NCI-H2227 (cell line): Measurements from ENCODE around the gene SYCP1.
A peak's percentile ranks its signal among the peaks of the same experiment; 100 is the strongest.
"Not testable (repeated sequence)": the region's sequence is repeated elsewhere in the genome, so short reads cannot be mapped to it uniquely, and the experiment has no call there.

Experiments used
- DNase-seq: peaks from one replicate; lab custom pipeline; 2025; ENCODE audit not compliant: unreplicated experiment; lab: John Stamatoyannopoulos, UW

SYCP1 gene, protein sequence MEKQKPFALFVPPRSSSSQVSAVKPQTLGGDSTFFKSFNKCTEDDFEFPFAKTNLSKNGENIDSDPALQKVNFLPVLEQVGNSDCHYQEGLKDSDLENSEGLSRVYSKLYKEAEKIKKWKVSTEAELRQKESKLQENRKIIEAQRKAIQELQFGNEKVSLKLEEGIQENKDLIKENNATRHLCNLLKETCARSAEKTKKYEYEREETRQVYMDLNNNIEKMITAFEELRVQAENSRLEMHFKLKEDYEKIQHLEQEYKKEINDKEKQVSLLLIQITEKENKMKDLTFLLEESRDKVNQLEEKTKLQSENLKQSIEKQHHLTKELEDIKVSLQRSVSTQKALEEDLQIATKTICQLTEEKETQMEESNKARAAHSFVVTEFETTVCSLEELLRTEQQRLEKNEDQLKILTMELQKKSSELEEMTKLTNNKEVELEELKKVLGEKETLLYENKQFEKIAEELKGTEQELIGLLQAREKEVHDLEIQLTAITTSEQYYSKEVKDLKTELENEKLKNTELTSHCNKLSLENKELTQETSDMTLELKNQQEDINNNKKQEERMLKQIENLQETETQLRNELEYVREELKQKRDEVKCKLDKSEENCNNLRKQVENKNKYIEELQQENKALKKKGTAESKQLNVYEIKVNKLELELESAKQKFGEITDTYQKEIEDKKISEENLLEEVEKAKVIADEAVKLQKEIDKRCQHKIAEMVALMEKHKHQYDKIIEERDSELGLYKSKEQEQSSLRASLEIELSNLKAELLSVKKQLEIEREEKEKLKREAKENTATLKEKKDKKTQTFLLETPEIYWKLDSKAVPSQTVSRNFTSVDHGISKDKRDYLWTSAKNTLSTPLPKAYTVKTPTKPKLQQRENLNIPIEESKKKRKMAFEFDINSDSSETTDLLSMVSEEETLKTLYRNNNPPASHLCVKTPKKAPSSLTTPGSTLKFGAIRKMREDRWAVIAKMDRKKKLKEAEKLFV

DNA sequence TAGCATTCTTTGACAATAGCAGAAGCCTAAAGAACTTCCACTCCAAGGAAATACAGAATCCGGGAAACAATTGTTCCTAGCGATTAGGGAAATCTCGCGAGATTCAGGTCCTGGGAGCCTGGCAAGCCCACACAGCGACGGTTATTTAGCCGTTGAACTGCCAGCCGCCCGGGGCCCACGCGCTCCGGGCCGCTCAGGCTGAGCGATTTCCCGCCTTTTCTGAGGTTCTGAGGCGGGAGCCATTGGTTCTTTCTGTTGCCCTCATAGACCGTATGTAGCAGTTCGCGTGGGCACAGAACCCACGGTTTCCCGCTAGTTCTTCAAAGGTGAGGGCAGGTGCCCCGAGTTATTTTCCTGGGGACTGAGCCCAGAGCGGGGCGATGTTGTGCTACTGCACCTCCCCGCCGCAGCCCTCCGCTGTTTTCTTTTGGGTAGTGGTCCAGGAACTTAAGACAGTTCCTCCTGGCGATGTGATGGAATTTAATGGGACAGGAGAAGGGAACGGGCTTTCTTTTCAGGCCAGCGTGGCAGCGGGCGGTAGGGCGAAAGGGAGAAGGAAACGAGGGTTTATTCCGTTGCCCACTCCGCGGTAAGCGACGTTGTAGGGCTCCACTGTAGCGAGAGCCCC, at the start of gene SYCP1:
TSS of gene SYCP1 (plus strand) at position 171 of the 628 bp plus-strand sequence. CDS start 602 bp downstream, outside the sequence.
- DNase-seq: no peak

DNA sequence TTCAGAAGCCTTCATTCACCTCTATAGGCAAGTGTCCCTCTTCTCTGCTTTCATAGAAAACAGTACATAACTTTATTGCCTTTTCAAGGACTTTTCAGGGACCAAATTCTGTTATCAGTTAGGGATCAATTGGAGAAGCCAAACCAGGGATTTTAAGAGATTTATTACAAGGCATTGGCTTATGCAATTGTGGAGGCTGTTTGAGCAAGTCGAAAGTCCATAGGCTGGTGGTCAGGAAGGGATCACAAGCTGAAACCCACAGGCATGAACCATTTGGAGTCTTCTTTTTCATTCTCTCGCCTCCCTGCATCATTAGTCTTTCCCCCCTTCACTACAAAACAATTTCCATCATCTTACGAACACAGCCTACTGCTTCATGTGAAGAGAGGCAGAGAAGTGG, 34.8 kb upstream of the SYCP1 start:
- DNase-seq: no peak

DNA sequence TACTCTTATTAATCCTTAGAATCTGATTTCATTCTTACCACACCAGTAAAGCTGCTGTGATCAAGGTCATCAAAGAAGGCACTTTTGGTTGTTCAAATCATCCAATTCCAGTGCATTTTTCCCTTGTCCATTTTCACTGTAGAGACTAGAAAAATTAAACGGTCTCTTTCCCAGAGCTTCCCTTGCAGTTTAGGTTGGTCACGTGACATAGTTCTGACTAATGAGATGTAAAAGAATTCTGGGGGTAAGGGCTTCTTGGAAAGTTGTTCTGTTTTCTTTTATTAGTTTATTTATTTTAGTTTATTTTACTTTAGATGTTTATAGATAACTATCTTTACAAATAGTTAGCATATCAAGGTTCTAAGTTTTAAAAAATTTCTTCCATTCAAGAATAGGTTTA, 34.3 kb upstream of the SYCP1 start:
- DNase-seq: no peak

DNA sequence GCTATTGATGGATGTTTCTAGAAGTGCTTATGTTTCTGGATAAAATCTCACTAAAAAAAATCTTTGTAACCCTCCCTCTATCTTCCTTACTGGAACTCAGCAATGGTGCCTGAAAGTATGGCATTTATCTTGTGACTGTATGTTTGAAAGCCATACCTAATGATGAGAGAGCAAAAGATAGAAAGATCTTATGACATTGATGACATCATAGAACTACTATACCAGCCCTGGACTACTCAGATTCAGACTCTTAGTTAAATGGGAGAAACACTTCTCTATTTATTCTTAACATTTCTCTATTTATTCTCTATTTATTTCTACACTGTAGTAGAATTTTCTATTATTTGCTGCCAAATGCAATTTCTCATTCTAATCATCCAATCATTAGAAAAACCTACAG, 32.7 kb upstream of the SYCP1 start:
- no peak for DNase-seq

DNA sequence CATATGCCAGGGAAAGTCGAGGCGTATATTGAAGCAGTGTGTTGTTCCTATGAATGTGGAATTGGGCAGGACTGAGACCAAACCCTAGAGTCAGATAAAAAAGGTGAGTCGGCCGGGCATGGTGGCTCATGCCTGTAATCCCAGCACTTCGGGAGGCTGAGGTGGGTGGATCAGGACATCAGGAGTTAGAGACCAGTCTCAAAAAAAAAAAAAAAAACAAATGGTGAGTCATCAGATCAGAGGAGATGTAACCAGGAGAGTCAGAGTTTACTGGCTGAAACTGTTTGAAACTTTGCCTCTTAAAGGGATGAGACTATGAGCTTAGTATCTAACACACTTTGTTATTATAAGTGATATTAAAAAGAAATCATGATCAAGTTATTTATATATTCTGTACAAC, 26.4 kb upstream of the SYCP1 start:
- DNase-seq: no peak

DNA sequence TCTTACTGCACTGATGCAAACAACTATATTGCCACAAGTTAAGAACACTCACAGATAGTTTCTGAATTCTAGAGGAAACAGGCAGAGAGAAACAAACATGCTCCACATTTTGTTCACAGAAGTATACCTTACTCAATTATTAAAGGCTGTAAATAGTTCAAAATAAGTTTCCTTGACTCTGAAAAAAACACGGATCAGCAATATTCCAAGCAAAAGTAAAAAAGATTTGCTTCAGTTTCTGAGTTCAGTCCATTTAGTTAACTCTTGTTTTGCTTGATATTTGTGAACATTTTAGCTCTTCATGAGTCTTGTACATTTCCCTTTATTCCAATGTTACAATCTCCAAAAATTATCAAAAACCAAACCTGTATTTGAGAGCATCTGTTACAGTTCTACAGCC, 24.6 kb upstream of the SYCP1 start:
- DNase-seq: not testable (repeated sequence)

DNA sequence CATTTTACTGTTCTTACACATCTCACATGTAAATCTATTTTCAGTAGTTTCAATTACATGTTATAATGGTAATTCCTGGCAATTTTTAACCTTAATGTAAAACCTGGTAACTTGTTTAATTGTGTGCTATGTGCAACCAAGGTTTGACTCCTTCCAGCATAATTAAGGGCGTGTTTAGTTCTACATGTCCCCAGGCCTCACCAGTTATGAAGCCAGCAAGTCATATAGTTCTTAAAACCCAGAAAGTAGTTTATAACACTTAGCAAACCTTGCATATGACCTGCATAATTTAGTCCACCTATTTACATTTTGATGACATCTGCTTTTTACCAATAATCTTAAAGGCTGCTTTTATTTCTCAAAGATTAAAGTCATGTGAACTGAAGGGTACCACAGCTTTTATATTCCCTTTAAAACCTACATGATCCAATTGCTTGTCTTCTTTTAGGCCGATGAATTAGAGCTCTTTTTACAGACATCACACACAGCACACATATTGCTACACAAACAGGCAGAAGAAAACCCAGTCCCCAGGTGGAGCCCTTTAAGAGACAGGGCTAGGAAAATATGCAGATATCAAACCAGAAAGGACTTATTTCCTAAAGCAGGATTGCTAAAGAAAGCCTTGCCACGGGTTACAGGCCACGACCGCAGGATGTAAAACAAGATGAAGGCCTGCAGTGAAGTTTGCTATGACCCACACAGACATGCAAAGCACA, 23.2 kb upstream of the SYCP1 start:
- DNase-seq: no peak

DNA sequence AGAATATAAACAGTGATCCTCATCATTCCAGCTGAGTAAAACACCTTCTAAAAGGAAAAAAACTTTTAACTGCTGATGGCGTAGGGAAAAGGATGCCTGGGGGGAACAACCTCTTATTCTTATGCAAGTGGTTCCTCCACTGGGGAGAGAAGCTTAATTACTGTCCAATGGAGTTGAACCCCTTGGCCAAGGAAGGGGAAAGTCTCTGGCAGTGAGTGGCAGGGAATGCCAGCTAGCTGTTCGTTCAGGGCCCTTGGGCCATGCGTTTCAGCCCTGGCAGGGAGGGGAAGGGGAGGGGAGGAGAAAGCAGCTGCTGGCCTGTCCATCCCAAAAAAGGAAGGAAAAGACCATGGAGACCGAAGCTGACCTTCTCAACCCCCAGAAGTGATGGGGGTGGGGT, 22.6 kb upstream of the SYCP1 start:
- DNase-seq: no peak

DNA sequence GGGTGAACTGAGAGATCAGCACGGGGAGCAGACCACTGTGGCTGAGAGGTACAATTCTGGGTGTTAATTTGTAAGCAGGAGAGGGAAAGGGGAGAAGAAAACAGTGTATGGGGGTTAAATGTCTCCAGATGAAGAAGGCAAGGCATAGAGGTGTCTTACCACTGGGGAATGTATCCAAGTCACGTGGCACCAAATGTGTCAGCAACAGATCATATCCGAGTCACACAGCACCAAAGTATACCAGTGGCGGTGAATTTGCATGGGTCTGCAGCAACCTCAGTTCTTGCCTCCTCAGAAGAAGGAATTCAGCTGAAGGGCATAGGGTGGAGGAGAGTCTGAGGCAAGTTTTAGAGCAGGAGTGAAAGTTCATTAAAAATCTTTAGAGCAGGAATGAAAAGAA, 21.2 kb upstream of the SYCP1 start:
- DNase-seq: no peak

DNA sequence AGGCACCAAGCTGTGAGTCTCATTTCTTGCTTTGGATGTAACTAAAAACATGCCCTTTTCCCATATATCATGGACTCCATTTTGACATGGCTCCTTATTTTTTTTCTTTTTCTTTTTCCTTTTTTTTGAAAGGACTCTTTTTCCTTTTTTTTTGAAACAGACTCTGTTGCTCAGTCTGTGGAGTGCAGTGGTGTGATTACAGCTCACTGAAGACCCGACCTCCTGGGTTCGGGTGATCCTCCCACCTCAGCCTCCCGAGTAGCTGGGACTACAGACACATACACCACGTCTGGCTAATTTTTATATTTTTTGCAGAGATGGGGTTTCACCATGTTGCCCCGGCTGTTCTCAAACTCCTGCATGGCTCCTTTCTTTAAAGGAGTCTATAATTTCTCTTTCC, 10.4 kb upstream of the SYCP1 start:
- DNase-seq: no peak

DNA sequence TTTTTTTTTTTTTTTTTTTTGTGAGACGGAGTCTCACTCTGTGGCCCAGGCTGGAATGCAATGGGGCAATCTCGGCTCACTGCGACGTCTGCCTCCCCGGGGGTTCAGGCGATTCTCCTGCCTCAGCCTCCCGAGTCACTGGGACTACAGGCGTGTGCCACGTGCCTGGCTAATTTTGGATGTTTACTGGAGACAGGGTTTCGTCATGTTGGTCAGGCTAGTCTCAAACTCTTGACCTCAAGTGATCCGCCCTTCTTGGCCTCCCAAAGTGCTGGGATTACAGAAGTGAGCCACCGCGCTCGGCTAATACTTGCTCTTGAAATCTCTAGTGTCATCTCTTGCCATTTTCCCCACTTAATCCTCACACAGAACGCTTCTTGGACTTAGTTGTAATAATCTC, 1.1 kb upstream of the SYCP1 start:
- DNase-seq: no peak

DNA sequence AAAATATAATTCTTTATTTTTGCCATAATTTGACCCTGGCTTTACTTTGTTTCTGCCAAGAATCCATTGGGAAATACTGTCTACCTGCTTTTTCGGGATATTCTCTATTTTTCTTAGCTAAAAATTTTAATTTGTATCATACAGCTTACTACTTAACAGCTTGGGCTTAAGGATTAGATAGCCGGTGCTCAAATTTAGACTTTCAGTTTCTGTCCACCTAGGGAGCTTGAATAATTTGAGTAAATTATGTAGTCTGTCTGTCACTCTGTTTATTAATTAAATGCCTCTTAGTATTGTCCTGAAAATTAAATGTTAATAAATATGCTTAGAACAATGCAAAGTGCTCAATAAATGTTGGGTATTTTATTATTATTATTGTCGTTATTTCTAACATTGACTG, 6.7 kb downstream of the SYCP1 start:
- no peak for DNase-seq

DNA sequence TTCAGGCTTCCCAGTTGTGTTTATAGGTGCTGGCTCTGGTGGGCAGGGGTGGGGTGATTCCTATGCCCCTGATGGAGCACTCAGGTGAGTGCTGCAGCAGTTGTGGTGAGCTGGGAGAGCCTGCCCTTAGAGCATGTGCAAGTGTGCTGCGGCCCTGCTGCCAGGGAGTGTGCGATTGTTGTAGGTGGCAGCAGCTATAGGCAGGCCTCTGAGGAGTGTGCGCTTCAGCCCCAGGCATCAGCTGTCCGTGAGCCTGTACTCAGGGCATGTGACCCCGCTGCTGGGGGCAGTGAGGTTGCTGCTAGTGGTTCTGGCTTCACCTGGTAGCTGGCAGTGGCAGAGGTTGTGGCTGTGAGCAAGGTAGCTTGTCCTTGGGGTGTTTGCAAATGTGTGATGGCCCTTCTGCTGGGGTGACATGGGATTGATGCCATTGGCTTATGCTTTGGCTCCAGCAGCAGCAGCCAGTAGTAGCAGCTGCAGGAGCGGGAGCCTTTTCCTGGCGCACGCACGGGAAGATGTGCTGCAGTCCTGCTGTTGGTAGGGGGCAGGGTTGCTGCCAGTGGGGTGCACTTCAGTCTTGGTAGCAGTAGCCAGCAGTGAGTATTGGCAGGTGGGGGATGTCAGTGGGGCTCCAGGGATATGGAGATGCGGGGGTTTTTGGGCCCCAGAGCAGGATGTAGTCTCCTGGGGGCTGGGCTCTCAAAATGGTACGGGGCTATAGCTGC, 37.7 kb downstream of the SYCP1 start:
- no peak for DNase-seq

DNA sequence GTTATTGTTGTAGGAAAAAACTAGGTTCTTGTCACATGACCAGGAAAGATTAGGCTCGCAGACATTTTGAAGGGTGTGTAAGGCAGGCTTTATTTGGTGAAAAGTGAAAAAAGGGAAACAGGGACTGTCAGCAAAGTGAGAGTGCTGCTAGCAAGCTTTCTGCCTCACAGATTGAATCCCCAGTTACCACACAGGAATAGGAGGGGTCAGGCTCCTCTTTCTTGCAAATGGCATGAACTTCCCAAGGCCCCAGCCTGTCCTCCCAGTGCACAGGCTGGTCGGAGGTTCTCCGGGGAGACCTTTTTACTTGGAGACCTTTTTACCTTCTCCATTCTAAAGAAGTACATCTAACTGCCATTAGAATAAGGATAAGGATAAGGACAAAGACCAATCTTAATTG, 42.1 kb downstream of the SYCP1 start:
- no peak for DNase-seq

DNA sequence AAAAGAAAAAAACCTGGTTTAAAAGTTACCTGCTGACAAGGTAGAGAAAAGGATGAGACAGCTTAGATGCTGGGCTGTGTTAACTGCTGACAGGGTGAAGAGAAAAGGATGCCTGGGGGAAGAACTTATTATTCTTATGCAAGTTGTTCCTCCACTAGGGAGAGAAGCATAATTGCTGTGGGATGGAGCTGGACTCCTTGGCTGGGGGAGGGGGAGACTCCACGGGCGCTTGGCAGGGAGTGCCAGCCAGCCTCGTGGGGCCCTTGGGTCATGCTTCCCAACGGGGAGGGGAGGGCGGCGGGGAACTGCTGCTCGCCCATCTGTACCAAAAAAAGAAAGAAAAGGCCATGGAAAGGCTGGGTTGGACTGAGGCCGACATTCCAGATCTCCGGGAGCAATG, 47.2 kb downstream of the SYCP1 start:
- peak; percentile 3 for DNase-seq

DNA sequence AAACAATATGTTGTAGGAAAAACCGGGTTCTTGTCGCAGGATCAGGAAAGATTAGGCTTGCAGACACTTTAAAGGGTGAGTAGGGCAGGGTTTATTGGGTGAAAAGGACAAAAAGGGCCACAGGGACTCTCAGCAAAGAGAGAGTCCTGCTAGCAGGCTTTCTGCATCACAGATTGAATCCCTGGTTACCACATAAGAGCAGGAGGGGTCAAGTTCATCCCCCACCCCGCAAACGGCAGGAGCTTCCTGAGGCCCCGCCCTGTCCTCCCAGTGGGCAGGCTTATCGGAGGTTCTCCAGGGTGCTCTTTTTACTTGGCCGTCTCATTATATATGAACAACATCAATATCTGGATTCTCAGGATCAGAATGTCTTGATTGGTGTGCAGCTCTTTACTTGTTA, 47.7 kb downstream of the SYCP1 start:
- DNase-seq: no peak

DNA sequence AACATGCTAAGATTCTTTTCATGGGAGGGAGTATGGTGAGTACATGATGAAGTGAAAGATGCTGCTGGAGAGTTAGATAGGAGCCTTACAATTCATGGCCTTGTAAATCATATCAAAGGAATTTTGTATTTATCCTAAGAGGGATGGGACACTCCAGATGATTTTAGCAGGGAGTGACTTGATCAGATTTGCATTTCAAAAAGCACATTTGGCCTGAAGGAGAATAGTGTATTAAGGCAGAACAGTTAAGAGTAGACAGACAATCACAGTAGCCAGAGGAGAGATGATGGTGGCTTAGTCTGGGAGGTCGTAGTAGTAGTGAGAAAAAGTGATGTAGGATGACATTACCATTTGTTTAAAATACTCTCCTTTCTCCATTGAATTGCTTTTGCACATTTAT, 48.8 kb downstream of the SYCP1 start:
- DNase-seq: no peak

DNA sequence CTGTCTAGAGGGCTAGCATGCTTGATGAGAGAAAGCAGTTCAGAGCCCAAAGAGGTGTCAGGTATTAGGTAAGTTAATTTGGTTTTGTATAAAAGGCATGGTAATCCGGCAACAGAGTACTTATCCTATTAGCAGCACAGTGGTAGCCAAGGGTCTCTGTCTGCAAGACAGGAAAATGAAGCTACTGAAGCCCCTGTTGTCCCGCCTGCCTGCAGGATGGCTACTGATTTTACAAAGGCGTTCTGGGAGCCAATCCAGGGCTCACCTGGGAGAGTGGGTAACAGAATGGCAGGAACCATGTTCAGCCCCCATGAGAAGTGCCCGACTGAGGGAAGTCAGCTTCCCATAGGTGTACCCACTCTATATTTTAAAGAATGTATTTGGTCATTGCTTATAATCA, 61.1 kb downstream of the SYCP1 start:
- not testable (repeated sequence) for DNase-seq

DNA sequence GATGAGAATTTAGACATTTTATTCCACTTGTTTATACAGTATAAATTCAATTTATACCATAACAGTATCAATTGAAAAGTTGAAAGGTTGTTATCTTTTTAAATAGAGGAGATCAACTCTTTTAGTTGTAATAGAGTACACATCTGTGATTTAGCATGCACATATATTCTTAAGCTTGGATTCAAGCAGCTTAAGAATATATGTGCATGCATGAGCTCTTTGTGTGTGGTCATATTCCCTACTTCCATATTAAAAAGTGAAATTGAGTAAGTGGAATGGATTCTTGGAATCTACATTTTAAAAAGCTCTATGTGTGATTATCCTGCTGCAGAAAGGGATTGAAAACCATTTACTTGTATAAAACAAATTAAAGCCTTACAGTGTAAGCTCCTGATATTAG, 71.9 kb downstream of the SYCP1 start:
- DNase-seq: no peak

DNA sequence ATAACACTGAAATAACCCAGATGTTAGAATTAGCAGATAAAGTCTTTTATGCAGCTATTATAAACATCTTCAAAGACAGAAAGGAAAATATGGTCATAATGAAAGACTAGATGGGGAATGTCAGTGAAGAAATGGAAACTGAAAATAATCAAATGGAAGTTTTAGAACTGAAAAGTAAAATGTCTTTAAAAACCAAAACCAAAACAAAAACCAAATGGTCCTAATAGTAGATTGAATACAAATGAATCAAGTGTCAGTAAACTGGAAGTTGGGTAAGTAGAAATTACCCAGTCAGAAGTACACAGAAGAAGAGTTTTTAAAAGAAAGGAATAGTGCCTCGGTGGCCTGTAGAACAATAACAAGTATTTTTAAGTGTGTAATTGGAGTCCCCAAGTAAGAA, 72.7 kb downstream of the SYCP1 start:
- no peak for DNase-seq
